ENCODE measurements around the gene CD53. TPM values are rescaled to one million over a fixed set of nuclear protein-coding genes. Genes with fewer than 3 reads are reported as not detected.

The CD53 gene
- total RNA-seq, 4 donors from 2014 or later: 12.0 to 45.0 (median 22.5) TPM

- no peak for DNase-seq (ENCODE audit: low spot score in 2 of 2)
- Histone ChIP-seq H3K4me3 (no peak overlapping the region), H3K4me1 (peaks cover 0 to 7% (median 0%) of the 10 kb centered on the region in 4 donors), H3K27me3 (no peaks in the 10 kb centered on the region), H3K36me3 (no peaks in the 10 kb centered on the region), H3K27ac (no peak overlapping the region), H3K9me3 (no peaks in the 10 kb centered on the region)
- TF ChIP-seq EP300 (IDR thresholded peaks at IDR 0.05) (no peak), POLR2A (IDR thresholded peaks at IDR 0.05) (no peak), CTCF (IDR thresholded peaks at IDR 0.05) (no peak)
- WGBS, 2 donors: 80 to 81% methylated on average over 6 of the region's 6 CpGs
These were observed 4.4 kb downstream of the CD53 start for GRCh38 chr1:110877364-110877763.

GRCh38 chr1:110877776-110878175, 4.8 kb downstream of the CD53 start:
- Histone ChIP-seq H3K27me3 (no peaks in the 10 kb centered on the region), H3K27ac (no peak overlapping the region), H3K4me1 (peaks cover 0 to 7% (median 0%) of the 10 kb centered on the region in 4 donors), H3K9me3 (no peaks in the 10 kb centered on the region), H3K4me3 (no peak overlapping the region), H3K36me3 (no peaks in the 10 kb centered on the region)
- 81 to 82% methylated on average over 8 of the region's 8 CpGs for WGBS, 2 donors
- TF ChIP-seq POLR2A (IDR thresholded peaks at IDR 0.05) (no peak), EP300 (IDR thresholded peaks at IDR 0.05) (no peak), CTCF (IDR thresholded peaks at IDR 0.05) (no peak)
- no peak for DNase-seq (ENCODE audit: low spot score in 2 of 2)

- 76 to 81% methylated on average over 2 of the region's 2 CpGs for WGBS, 2 donors
These were observed 5.6 kb downstream of the CD53 start for GRCh38 chr1:110878591-110878990.

GRCh38 chr1:110878993-110879392, 6.0 kb downstream of the CD53 start:
- Histone ChIP-seq H3K4me1 (peaks cover 0 to 7% (median 0%) of the 10 kb centered on the region in 4 donors), H3K9me3 (no peaks in the 10 kb centered on the region), H3K36me3 (no peaks in the 10 kb centered on the region), H3K27ac (no peak overlapping the region), H3K4me3 (no peak overlapping the region), H3K27me3 (no peaks in the 10 kb centered on the region)
- no peak for DNase-seq (ENCODE audit: low spot score in 2 of 2)
- TF ChIP-seq CTCF (IDR thresholded peaks at IDR 0.05) (no peak), POLR2A (IDR thresholded peaks at IDR 0.05) (no peak), EP300 (IDR thresholded peaks at IDR 0.05) (no peak)
- 73 to 82% methylated on average over 3 of the region's 3 CpGs for WGBS, 2 donors

More at GRCh38 chr1:110878591-110878990, 5.6 kb downstream of the CD53 start:
- TF ChIP-seq EP300 (IDR thresholded peaks at IDR 0.05): no peak
- TF ChIP-seq CTCF (IDR thresholded peaks at IDR 0.05): no peak
- TF ChIP-seq POLR2A (IDR thresholded peaks at IDR 0.05): no peak
- H3K4me1 ChIP-seq: peaks cover 0 to 7% (median 0%) of the 10 kb centered on the region in 4 donors
- H3K36me3 ChIP-seq: no peaks in the 10 kb centered on the region
- no peak for DNase-seq (ENCODE audit: low spot score in 2 of 2)
- no peak overlapping the region for H3K4me3 ChIP-seq
- no peaks in the 10 kb centered on the region for H3K27me3 ChIP-seq
- H3K27ac ChIP-seq: no peak overlapping the region
- no peaks in the 10 kb centered on the region for H3K9me3 ChIP-seq

- WGBS, 2 donors: 40 to 51% methylated on average over 7 of the region's 7 CpGs
- TF ChIP-seq CTCF (IDR thresholded peaks at IDR 0.05) (no peak), POLR2A (IDR thresholded peaks at IDR 0.05) (no peak), EP300 (IDR thresholded peaks at IDR 0.05) (no peak)
- H3K36me3 ChIP-seq: no peaks in the 10 kb centered on the region
- peaks cover 0 to 7% (median 0%) of the 10 kb centered on the region in 4 donors for H3K4me1 ChIP-seq
- no peak for DNase-seq (ENCODE audit: low spot score in 2 of 2)
- no peak overlapping the region for H3K4me3 ChIP-seq
- H3K27me3 ChIP-seq: no peaks in the 10 kb centered on the region
- peak overlapping the region in 1 of 4 donors; percentile 20 for H3K27ac ChIP-seq
- no peaks in the 10 kb centered on the region for H3K9me3 ChIP-seq
These were observed 7.0 kb downstream of the CD53 start for GRCh38 chr1:110879758-110880606.

All from tibial nerve (tissue), 4 donors.